VCaP (cell line): ENCODE data around the gene SIN3B.

Experiments
- H3K27ac ChIP-seq: fragments of 450-650 bp; 2 replicates; pipeline ENCODE4 v1.5.1; 2017
- TF ChIP-seq, protein P1 (sequence below): fragments of 450-650 bp; conservative IDR thresholded peaks from 2 replicates; pipeline ENCODE4 v1.5.1; 2017; ENCODE audit warnings: mild to moderate bottlenecking, moderate library complexity

Gene SIN3B

DNA sequence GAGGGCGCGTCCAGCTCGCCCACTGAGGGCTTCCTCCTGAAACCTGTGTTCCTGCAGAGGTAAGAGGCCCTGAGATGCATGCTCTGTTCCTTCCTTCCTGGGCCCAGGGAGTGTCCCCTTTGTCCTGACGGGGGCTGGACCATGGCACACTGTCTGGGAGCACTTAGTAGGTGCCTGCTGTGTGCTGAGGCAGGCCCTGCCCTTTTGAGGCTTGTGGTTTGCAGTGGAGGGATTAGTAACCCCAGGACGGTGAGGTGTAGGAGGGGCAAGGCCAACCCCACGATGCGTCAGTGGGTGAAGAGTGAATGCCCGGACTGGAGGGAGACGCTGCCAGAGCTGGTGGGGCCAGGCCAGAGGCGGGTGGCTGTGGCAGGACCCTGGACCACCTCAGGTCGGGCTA lies 48.4 kb downstream of the SIN3B start:
- TF ChIP-seq, protein P1, sequence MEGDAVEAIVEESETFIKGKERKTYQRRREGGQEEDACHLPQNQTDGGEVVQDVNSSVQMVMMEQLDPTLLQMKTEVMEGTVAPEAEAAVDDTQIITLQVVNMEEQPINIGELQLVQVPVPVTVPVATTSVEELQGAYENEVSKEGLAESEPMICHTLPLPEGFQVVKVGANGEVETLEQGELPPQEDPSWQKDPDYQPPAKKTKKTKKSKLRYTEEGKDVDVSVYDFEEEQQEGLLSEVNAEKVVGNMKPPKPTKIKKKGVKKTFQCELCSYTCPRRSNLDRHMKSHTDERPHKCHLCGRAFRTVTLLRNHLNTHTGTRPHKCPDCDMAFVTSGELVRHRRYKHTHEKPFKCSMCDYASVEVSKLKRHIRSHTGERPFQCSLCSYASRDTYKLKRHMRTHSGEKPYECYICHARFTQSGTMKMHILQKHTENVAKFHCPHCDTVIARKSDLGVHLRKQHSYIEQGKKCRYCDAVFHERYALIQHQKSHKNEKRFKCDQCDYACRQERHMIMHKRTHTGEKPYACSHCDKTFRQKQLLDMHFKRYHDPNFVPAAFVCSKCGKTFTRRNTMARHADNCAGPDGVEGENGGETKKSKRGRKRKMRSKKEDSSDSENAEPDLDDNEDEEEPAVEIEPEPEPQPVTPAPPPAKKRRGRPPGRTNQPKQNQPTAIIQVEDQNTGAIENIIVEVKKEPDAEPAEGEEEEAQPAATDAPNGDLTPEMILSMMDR: no peak
- H3K27ac ChIP-seq: no peak overlapping the region

DNA sequence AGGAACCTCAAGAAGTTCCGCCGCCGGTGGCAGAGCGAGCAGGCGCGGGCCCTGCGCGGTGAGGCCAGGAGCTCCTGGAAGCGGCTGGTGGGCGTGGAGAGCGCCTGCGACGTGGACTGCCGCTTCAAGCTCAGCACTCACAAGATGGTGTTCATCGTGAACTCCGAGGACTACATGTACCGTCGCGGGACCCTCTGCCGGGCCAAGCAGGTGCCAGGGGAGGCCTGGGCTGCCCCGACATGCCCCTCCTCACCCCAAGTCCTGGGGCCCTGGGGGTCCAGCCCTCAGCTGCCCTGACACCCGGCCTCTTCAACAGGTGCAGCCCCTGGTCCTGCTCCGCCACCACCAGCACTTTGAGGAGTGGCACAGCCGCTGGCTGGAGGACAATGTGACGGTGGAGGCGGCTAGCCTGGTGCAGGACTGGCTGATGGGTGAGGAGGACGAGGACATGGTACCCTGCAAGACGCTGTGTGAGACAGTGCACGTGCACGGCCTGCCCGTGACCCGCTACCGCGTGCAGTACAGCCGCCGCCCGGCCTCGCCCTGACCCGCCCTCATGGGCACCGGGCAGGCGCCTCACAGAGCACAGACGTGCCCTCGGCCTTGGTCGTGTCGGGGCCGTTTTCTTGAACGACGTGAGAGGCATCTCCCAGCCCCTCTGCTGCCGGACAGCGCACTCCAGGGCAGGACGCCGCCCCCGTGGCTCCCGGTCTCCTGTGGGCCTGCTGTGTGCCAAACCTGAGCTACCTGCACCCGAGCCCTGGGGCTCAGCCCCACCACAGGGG lies 49.2 kb downstream of the SIN3B start:
- TF ChIP-seq, protein P1: no peak
- H3K27ac ChIP-seq: no peak overlapping the region

DNA sequence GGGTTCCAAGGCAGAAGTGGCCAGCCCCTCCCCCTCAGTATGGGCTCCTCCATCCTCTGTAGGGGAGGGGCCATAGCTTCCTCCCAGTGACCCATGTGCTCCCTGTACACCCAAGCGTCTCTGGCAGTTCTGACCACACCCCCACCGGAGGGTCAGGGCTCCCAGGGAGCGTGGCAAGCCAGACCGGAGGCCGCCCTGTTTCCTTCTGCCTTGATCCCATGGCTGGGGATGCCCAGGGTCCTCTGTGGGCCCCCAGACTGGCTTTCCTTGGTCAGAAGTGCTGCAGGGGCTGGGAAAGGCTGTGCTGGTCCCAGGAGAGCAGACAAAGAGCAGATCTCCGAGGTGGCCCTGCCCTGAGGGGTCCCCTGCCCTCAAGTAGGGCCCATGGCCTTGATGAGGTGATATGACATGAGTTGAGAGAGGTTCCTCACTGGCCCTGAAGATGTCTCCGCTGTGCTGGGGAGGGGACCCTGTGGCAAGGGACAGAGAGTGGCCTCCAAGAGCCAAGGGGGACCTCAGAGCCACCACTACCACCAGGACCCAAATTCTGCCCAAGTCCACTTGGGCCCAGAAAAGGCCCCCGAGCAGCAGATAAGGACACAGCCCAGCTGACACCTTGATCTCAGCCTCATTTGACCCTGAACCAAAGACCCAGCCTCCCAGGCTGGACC lies 51.8 kb downstream of the SIN3B start:
- H3K27ac ChIP-seq: no peak overlapping the region
- TF ChIP-seq, protein P1: no peak

DNA sequence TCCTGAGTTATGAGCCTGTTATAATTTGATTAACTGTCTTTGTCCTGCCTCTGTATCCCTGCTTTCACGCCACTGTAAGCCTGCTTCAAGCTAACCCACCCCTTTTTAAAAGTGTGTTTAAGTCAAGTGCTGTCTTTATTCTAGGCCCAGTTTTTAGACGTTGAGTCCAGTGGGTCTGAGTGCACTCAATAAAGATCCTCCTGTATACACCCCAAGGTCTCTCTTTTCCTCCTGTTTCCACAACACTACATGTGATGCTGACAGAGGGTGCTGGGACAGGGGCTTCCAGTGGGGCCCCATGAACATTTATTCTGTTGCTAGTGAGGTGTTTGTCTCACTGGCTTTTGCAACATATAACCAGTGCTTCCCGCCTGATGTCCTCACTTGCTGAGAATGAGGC lies 52.9 kb downstream of the SIN3B start:
- no peak overlapping the region for H3K27ac ChIP-seq
- TF ChIP-seq, protein P1: no peak

DNA sequence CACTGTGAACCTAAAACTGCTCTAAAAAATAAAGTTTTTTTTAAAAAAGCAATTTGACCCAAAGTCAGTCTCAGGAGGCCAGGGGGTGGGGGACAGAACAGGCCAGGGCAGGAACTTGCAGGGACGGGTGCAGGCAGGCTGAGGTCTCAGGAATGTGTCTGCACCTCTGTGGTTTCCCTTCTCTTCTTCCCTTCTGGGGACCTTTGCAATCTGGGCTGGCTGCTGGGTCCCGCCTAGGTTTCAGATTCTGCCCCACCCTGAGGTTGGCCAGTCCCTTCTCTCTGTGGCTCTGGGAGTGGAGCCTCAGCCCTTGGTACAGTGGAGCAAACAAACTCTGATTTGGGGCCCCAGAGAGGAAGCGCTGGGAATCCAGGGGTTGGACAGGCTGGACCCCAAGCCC lies 54.3 kb downstream of the SIN3B start:
- TF ChIP-seq, protein P1: no peak
- H3K27ac ChIP-seq: no peak overlapping the region

DNA sequence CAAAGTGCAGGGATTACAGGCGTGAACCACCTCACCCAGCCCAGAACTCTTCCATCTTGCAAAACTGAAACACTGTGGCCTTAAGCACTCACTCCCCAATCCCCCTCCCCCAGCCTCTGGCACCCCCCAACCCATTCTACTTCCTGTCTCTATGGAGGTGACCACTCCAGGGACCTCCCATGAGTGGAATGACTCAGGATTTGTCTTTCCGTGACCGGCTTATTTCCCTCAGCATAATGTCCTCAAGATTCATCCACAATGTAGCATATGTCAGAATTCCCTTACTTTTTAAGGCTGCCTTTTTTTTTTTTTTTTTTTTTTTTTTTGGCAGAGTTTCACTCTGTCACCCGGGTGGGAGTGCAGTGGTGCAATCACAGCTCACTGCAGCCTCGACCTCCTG lies 56.0 kb downstream of the SIN3B start:
- H3K27ac ChIP-seq: no peak overlapping the region
- TF ChIP-seq, protein P1: no peak

DNA sequence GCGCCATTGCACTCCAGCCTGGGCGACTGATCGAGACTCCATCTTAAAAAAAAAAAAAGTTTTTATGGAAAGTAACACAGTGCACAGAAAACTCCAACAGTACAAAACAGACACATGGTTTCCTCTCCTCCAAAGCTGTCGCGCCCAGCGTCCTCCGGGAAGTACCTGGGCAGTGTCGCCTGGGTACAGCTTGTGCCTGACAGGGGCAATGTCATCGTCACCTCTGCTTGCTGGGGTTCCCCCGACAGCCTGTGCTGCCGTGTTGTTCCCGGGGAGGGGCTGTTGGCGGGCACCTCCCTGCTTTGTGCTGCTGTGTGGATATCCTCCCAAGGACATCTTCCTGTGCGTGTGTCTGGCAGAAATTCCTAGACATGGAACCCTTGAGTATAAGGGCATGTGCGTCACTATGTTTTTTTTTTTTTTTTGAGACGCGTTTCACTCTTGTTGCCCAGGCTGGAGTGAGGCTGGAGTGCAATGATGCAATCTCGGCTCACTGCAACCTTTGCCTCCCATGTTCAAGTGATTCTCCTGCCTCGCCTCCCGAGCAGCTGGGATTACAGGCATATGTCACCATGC lies 57.2 kb downstream of the SIN3B start:
- TF ChIP-seq, protein P1: no peak
- H3K27ac ChIP-seq: 0 out of 2 replicates have a peak overlapping the region, but pooled peaks have one; percentile 19
